Heart left ventricle (tissue), 16 donors: ENCODE results near the gene BICC1. TPM values are rescaled to one million over a fixed set of nuclear protein-coding genes. Genes with fewer than 3 reads are reported as not detected.

ENCODE experiments used
- ATAC-seq, 4 donors: fragments of 200-7000 bp; cut with Tn5 transposase; one replicate each; pipeline ENCODE4 v1.9.1; 2020 to 2022; ENCODE audit warnings: moderate library complexity in 4 of 4, mild to moderate bottlenecking in 3 of 4, moderate number of reproducible peaks in 1 of 4
- DNase-seq, 5 donors: peaks; one replicate each; pipeline ENCODE4 v3.0.0-alpha.2; 2020
- H3K27ac ChIP-seq, 12 donors: fragments of 200-600 bp; sonication (generic) in 4 of 12; one replicate each; pipeline versions ENCODE4 v1.5.0 to v1.8.0; 2016 to 2022; ENCODE audit warnings: mild to moderate bottlenecking in 2 of 12
- H3K27me3 ChIP-seq, 9 donors: fragments of 200-600 bp; sonication (generic) in 2 of 9; one replicate each; pipeline versions ENCODE4 v1.5.1 to v1.8.0; 2016 to 2022; ENCODE audit warnings: mild to moderate bottlenecking in 3 of 9
- H3K36me3 ChIP-seq, 9 donors: fragments of 200-600 bp; sonication (generic) in 2 of 9; one replicate each; pipeline versions ENCODE4 v1.5.0 to v1.8.0; 2018 to 2022; ENCODE audit warnings: mild to moderate bottlenecking in 2 of 9
- H3K4me1 ChIP-seq, 12 donors: fragments of 200-600 bp; sonication (generic) in 4 of 12; one replicate each; pipeline versions ENCODE4 v1.5.0 to v1.8.0; 2016 to 2022; ENCODE audit warnings: mild to moderate bottlenecking in 3 of 12
- H3K4me3 ChIP-seq, 12 donors: fragments of 200-600 bp; sonication (generic) in 4 of 12; one replicate each; pipeline versions ENCODE4 v1.5.0 to v1.8.0; 2017 to 2022; ENCODE audit warnings: mild to moderate bottlenecking in 9 of 12, moderate library complexity in 4 of 12
- H3K9me3 ChIP-seq, 12 donors: fragments of 200-600 bp; sonication (generic) in 4 of 12; one replicate each; pipeline versions ENCODE4 v1.5.0 to v1.8.0; 2016 to 2022; ENCODE audit warnings: mild to moderate bottlenecking in 1 of 12
- CTCF ChIP-seq, 12 donors: fragments of 200-600 bp; sonication (generic) in 4 of 12; IDR thresholded peaks; one replicate each; pipeline versions ENCODE4 v1.5.0 to v1.8.0; 2018 to 2022; ENCODE audit warnings: antibody characterized with exemption in 12 of 12, mild to moderate bottlenecking in 5 of 12
- POLR2A ChIP-seq, 2 donors: fragments of 450-650 bp; IDR thresholded peaks; one replicate each; pipeline ENCODE4 v1.6.1; 2017; ENCODE audit warnings: antibody characterized with exemption in 2 of 2, mild to moderate bottlenecking in 2 of 2, moderate library complexity in 2 of 2
- WGBS, 4 donors: extraction: QIAGEN DNeasy Blood & Tissue Kit in 2 of 4; methylation state at CpG; one replicate each; pipeline versions ENCODE4 v1.1.5 to v1.1.7; 2013 to 2018; 5-methylcytosine and 5-hydroxymethylcytosine counted together
- intact Hi-C, 10 donors: fragments of 100-400 bp; cut with DNase I; formaldehyde crosslinking; loops; one replicate each; pipeline versions ENCODE4 v1.11.1 to v1.14.2; 2022
- polyA plus RNA-seq, 2 donors: library from polyadenylated mRNA; stranded (reverse); fragments of 200-250 nt; gene quantifications; one replicate each; pipeline ENCODE4 v1.2.3, GENCODE V29; 2013
- total RNA-seq, 9 donors: library from RNA; depleted of rRNA in 2 of 9; stranded (reverse); fragments of >200 nt in 2 of 9; fragmentation: NEBNext Ultra II Directional in 3 of 9; extraction: Animal tissue kit (Norgen Biotek cat#: 25700) in 3 of 9; gene quantifications; one replicate each; pipeline versions ENCODE4 v1.1.0 to v1.2.4, GENCODE V29; 2016 to 2023
- donor health status: ischemic (EF 13 %, LVEDD 7.1; RV severe dilation, severe dysfunction).
- donor health status: healthy with polysubstance abuse.
- donor health status: DM: no; HTN: yes; CAD: no.
- donor health status: DM: no; HTN: no; CAD: no.
- donor health status: ischemic (EF 25% LVEDD 6.9; RV normal size, moderate dysfunction).
- donor health status: ischemic (EF 25% LVEDD 5.7; RV mildly dilated, moderate dysfunction).
- donor health status: healthy.
- donor health status: DM: yes; HTN: yes; CAD: no.
- donor health status: ischemic (EF 35%, LVEDD 5.7; RV mildly dilated, moderate dysfunction).
- donor health status: nonischemic (EF 11% LVEDD 7.7; RV severe dilation, severe dysfunction).
- donor health status: DM: yes; HTN: yes; CAD: no.
- donor health status: PGD.
- donor health status: ischemic (EF 29% LVEDD 5.4; RV normal size, mild dysfunction).
- donor health status: nonischemic (EF 23%, LVEDD 6.1; RV moderate dilation, normal function).

BICC1 gene
- total and polyA plus RNA-seq, 11 donors: 1.6 to 18.7 (median 4.8) TPM

GRCh38 chr10:58714409-58714808, 201.7 kb downstream of the BICC1 start:
- H3K27me3 ChIP-seq: no peaks in the 10 kb centered on the region
- H3K9me3 ChIP-seq: no peaks in the 10 kb centered on the region
- H3K4me3 ChIP-seq: no peak overlapping the region
- WGBS, 4 donors: 71 to 88% (median 83%) methylated on average over 2 of the region's 2 CpGs
- intact Hi-C loops: no loop called here
- H3K36me3 ChIP-seq: no peaks in the 10 kb centered on the region
- H3K27ac ChIP-seq: no peak overlapping the region
- ATAC-seq (no peak), DNase-seq (no peak)
- H3K4me1 ChIP-seq: peaks cover 0 to 7% (median 0%) of the 10 kb centered on the region in 12 donors
- TF ChIP-seq CTCF (IDR thresholded peaks at IDR 0.05) (no peak), POLR2A (IDR thresholded peaks at IDR 0.05) (no peak)

- WGBS, 4 donors: 54 to 71% (median 64%) methylated on average over 2 of the region's 2 CpGs
- Histone ChIP-seq H3K27me3 (no peaks in the 10 kb centered on the region), H3K36me3 (no peaks in the 10 kb centered on the region), H3K27ac (peak overlapping the region in 2 of 12 donors; percentile 27 to 44), H3K4me3 (no peak overlapping the region), H3K4me1 (peaks cover 0 to 7% (median 0%) of the 10 kb centered on the region in 12 donors), H3K9me3 (no peaks in the 10 kb centered on the region)
- intact Hi-C loops: no loop called here
- ATAC-seq (no peak), DNase-seq (no peak)
- TF ChIP-seq CTCF (IDR thresholded peaks at IDR 0.05): no peak
Observed at GRCh38 chr10:58715061-58715460, 202.4 kb downstream of the BICC1 start.

- Histone ChIP-seq H3K9me3 (no peaks in the 10 kb centered on the region), H3K27me3 (no peaks in the 10 kb centered on the region), H3K4me3 (no peak overlapping the region), H3K36me3 (no peaks in the 10 kb centered on the region), H3K27ac (no peak overlapping the region), H3K4me1 (peaks cover 0 to 9% (median 0%) of the 10 kb centered on the region in 12 donors)
- intact Hi-C loops: no loop called here
- TF ChIP-seq CTCF (IDR thresholded peaks at IDR 0.05) (no peak), POLR2A (IDR thresholded peaks at IDR 0.05) (no peak)
- no peak for DNase-seq
- WGBS, 4 donors: 57 to 68% (median 65%) methylated on average over 13 of the region's 13 CpGs
- ATAC-seq: no peak
Observed at GRCh38 chr10:58718596-58718995, 205.9 kb downstream of the BICC1 start.

GRCh38 chr10:58721601-58722281, 209.1 kb downstream of the BICC1 start:
- no peak overlapping the region for H3K4me3 ChIP-seq
- peak overlapping the region in 1 of 12 donors; percentile 26 for H3K27ac ChIP-seq
- TF ChIP-seq POLR2A (IDR thresholded peaks at IDR 0.05) (no peak), CTCF (IDR thresholded peaks at IDR 0.05) (no peak)
- H3K27me3 ChIP-seq: no peaks in the 10 kb centered on the region
- intact Hi-C loops: no loop called here
- DNase-seq (no peak), ATAC-seq (no peak)
- no peaks in the 10 kb centered on the region for H3K36me3 ChIP-seq
- H3K9me3 ChIP-seq: no peaks in the 10 kb centered on the region
- peaks cover 0 to 9% (median 0%) of the 10 kb centered on the region in 12 donors for H3K4me1 ChIP-seq
- 75 to 90% (median 83%) methylated on average over 4 of the region's 4 CpGs for WGBS, 4 donors
